DOHH2 (cell line): ENCODE measurements around the gene EHD4.

Experiments used
- H3F3A ChIP-seq: fragments of 200-600 bp; sonication (generic), shearing (Covaris generic); 2 replicates; pipeline ENCODE4 v1.6.0; 2016; ENCODE audit warnings: antibody characterized with exemption, mild to moderate bottlenecking; ENCODE audit not compliant: control insufficient read depth, insufficient read depth
- H3K27ac ChIP-seq: fragments of 200-600 bp; sonication (generic); 2 replicates; pipeline ENCODE4 v1.5.1; 2014; ENCODE audit warnings: low read depth, mild to moderate bottlenecking, low read length, moderate library complexity
- H3K27me3 ChIP-seq: fragments of 200-600 bp; sonication (generic); 2 replicates; pipeline ENCODE4 v1.6.1; 2014; ENCODE audit warnings: mild to moderate bottlenecking, low read length, mixed read lengths; ENCODE audit not compliant: control insufficient read depth
- H3K36me3 ChIP-seq: fragments of 200-600 bp; sonication (generic); 2 replicates; pipeline ENCODE4 v1.6.1; 2014; ENCODE audit warnings: mild to moderate bottlenecking, low read length, moderate library complexity, mixed read lengths; ENCODE audit not compliant: control insufficient read depth
- H3K4me1 ChIP-seq: fragments of 200-600 bp; sonication (generic); 2 replicates; pipeline ENCODE4 v1.6.1; 2014; ENCODE audit warnings: mild to moderate bottlenecking, low read length, mixed read lengths; ENCODE audit not compliant: control insufficient read depth
- H3K4me2 ChIP-seq: fragments of 200-600 bp; sonication (generic); 2 replicates; pipeline ENCODE4 v1.6.0; 2014; ENCODE audit warnings: mild to moderate bottlenecking, low read length, moderate library complexity
- H3K4me3 ChIP-seq: fragments of 200-600 bp; sonication (generic); 2 replicates; pipeline ENCODE4 v1.5.1; 2014; ENCODE audit warnings: mild to moderate bottlenecking, low read length, mixed read lengths
- H3K79me2 ChIP-seq: fragments of 200-600 bp; sonication (generic); 2 replicates; pipeline ENCODE4 v1.6.1; 2014; ENCODE audit warnings: mild to moderate bottlenecking, low read length, mixed read lengths; ENCODE audit not compliant: control insufficient read depth
- H3K9me2 ChIP-seq: fragments of 200-600 bp; sonication (generic); replicated peaks from 2 replicates; pipeline ENCODE4 v1.6.1; 2014; ENCODE audit warnings: mild to moderate bottlenecking, low read length, mixed read lengths; ENCODE audit not compliant: control insufficient read depth
- H3K9me3 ChIP-seq: fragments of 200-600 bp; sonication (generic); 2 replicates; pipeline ENCODE4 v1.6.1; 2014; ENCODE audit warnings: antibody characterized with exemption, low read length, mixed read lengths; ENCODE audit not compliant: control insufficient read depth, insufficient read depth
- H4K20me1 ChIP-seq: fragments of 200-600 bp; sonication (generic); 2 replicates; pipeline ENCODE4 v1.6.0; 2014; ENCODE audit warnings: low read depth, mild to moderate bottlenecking, antibody characterized with exemption, low read length, moderate library complexity; ENCODE audit not compliant: control insufficient read depth, insufficient read depth
- CTCF ChIP-seq: fragments of 200-600 bp; sonication (generic); IDR thresholded peaks from one replicate; pipeline ENCODE4 v1.5.1; 2014; ENCODE audit warnings: antibody characterized with exemption, mild to moderate bottlenecking, low read depth, low read length; ENCODE audit not compliant: poor library complexity, severe bottlenecking
- EZH2phosphoT487 ChIP-seq: fragments of 200-600 bp; sonication (generic); IDR thresholded peaks from 2 replicates; pipeline ENCODE4 v1.6.1; 2017; ENCODE audit warnings: borderline replicate concordance, mild to moderate bottlenecking, antibody characterized with exemption, low read length, moderate library complexity, mixed read lengths

Gene EHD4

GRCh38 chr15:41858756-41859155, 113.6 kb downstream of the EHD4 start:
- Histone ChIP-seq H3K9me3 (no peaks in the 10 kb centered on the region), H3K4me3 (no peak overlapping the region), H3F3A (no peaks in the 10 kb centered on the region), H3K4me1 (no peaks in the 10 kb centered on the region), H3K4me2 (no peak overlapping the region), H3K79me2 (no peaks in the 10 kb centered on the region), H3K36me3 (no peaks in the 10 kb centered on the region), H4K20me1 (no peaks in the 10 kb centered on the region), H3K27ac (no peak overlapping the region), H3K27me3 (no peaks in the 10 kb centered on the region), H3K9me2 (no peaks in the 10 kb centered on the region)
- TF ChIP-seq EZH2phosphoT487 (no peak), CTCF (no peak)

GRCh38 chr15:41857316-41857715, 115.0 kb downstream of the EHD4 start:
- Histone ChIP-seq H3K4me3 (no peak overlapping the region), H3K79me2 (no peaks in the 10 kb centered on the region), H3F3A (no peaks in the 10 kb centered on the region), H3K9me3 (no peaks in the 10 kb centered on the region), H3K4me1 (no peaks in the 10 kb centered on the region), H3K27me3 (no peaks in the 10 kb centered on the region), H3K4me2 (no peak overlapping the region), H4K20me1 (no peaks in the 10 kb centered on the region), H3K27ac (no peak overlapping the region), H3K36me3 (no peaks in the 10 kb centered on the region), H3K9me2 (no peaks in the 10 kb centered on the region)
- TF ChIP-seq EZH2phosphoT487, result no peak
- TF ChIP-seq CTCF, result no peak

GRCh38 chr15:41856716-41857115, 115.6 kb downstream of the EHD4 start:
- Histone ChIP-seq H3K4me3 (no peak overlapping the region), H4K20me1 (no peaks in the 10 kb centered on the region), H3K79me2 (no peaks in the 10 kb centered on the region), H3K4me2 (no peak overlapping the region), H3K27me3 (no peaks in the 10 kb centered on the region), H3K4me1 (no peaks in the 10 kb centered on the region), H3F3A (no peaks in the 10 kb centered on the region), H3K27ac (no peak overlapping the region), H3K9me3 (no peaks in the 10 kb centered on the region), H3K36me3 (no peaks in the 10 kb centered on the region), H3K9me2 (no peaks in the 10 kb centered on the region)
- no peak for TF ChIP-seq CTCF
- TF ChIP-seq EZH2phosphoT487, result no peak

GRCh38 chr15:41856262-41856661, 116.1 kb downstream of the EHD4 start:
- Histone ChIP-seq H3K27me3 (no peaks in the 10 kb centered on the region), H3K4me2 (no peak overlapping the region), H3K9me3 (no peaks in the 10 kb centered on the region), H3K9me2 (no peaks in the 10 kb centered on the region), H3K27ac (no peak overlapping the region), H4K20me1 (no peaks in the 10 kb centered on the region), H3F3A (no peaks in the 10 kb centered on the region), H3K4me3 (no peak overlapping the region), H3K4me1 (no peaks in the 10 kb centered on the region), H3K79me2 (no peaks in the 10 kb centered on the region), H3K36me3 (no peaks in the 10 kb centered on the region)
- TF ChIP-seq CTCF (no peak), EZH2phosphoT487 (no peak)
